Cardiac septum (tissue), 1 donor: ENCODE measurements around the gene ERAL1. TPM values are rescaled to one million over a fixed set of nuclear protein-coding genes. Genes with fewer than 3 reads are reported as not detected.
"Not testable (repeated sequence)": the region's sequence is repeated elsewhere in the genome, so short reads cannot be mapped to it uniquely, and the experiment has no call there.

Experiments
- DNase-seq: peaks from one replicate; pipeline ENCODE4 v3.0.0-alpha.2; 2020; ENCODE audit warnings: low spot score
- intact Hi-C: fragments of 100-400 bp; cut with DNase I; formaldehyde crosslinking; loops from one replicate; pipeline ENCODE4 v1.14.0; 2022
- long read RNA-seq: library from polyadenylated mRNA; unstranded; transcript quantifications from one replicate; pipeline ENCODE4 v2.0.0, GENCODE V29; 2021
- total RNA-seq: library from RNA; stranded (reverse); fragmentation: NEBNext Ultra II Directional; extraction: Animal tissue kit (Norgen Biotek cat#: 25700); gene quantifications from one replicate; pipeline ENCODE4 v1.2.1, GENCODE V29; 2021
- donor health status: DM: no; HTN: no; CAD: no.

The ERAL1 gene
- 31.3 TPM for total RNA-seq
- long read RNA-seq, transcript ERAL1-201 (10 exons, 1,925 nt): major isoform, 38 of 47 reads
- long read RNA-seq, partial matches to known transcripts: 4 of 47 reads
- long read RNA-seq, other reads (novel, unspliced or antisense): 4 of 47 reads

- intact Hi-C loops: no loop called here
- peak; percentile 94 for DNase-seq
Observed at GRCh38 chr17:28854457-28855335, at the start of gene ERAL1. TSS of gene ERAL1 (plus strand) at chr17:28855016. CDS start at chr17:28855035, 19 bp downstream.

- DNase-seq: no peak
- intact Hi-C loops: no loop called here
Observed at GRCh38 chr17:28807925-28808634, 46.7 kb upstream of the ERAL1 start.

- no peak for DNase-seq
- intact Hi-C loops: no loop called here
Observed at GRCh38 chr17:28810437-28810836, 44.4 kb upstream of the ERAL1 start.

- intact Hi-C loops: no loop called here
Observed at GRCh38 chr17:28811651-28812090, 43.1 kb upstream of the ERAL1 start.

GRCh38 chr17:28812091-28812747, 42.6 kb upstream of the ERAL1 start:
- intact Hi-C loops: no loop called here
- peak; percentile 99 for DNase-seq

More at GRCh38 chr17:28811651-28812090, 43.1 kb upstream of the ERAL1 start:
- DNase-seq: no peak

- DNase-seq: no peak
- intact Hi-C loops: no loop called here
Observed at GRCh38 chr17:28812748-28813377, 42.0 kb upstream of the ERAL1 start.

- no peak for DNase-seq
- intact Hi-C loops: no loop called here
Observed at GRCh38 chr17:28816540-28816939, 38.3 kb upstream of the ERAL1 start.

- intact Hi-C loops: no loop called here
- DNase-seq: no peak
Observed at GRCh38 chr17:28818819-28819221, 36.0 kb upstream of the ERAL1 start.

- DNase-seq: no peak
- intact Hi-C loops: no loop called here
Observed at GRCh38 chr17:28819582-28819981, 35.2 kb upstream of the ERAL1 start.

GRCh38 chr17:28827672-28828071, 27.1 kb upstream of the ERAL1 start:
- DNase-seq: no peak
- intact Hi-C loops: no loop called here

GRCh38 chr17:28828294-28829040, 26.3 kb upstream of the ERAL1 start:
- no peak for DNase-seq
- intact Hi-C loops: no loop called here

- intact Hi-C loops: no loop called here
Observed at GRCh38 chr17:28834420-28834819, 20.4 kb upstream of the ERAL1 start.

GRCh38 chr17:28836541-28836940, 18.3 kb upstream of the ERAL1 start:
- intact Hi-C loops: not testable (repeated sequence)

More at GRCh38 chr17:28834420-28834819, 20.4 kb upstream of the ERAL1 start:
- no peak for DNase-seq

GRCh38 chr17:28839221-28839620, 15.6 kb upstream of the ERAL1 start:
- intact Hi-C loops: no loop called here
- DNase-seq: no peak

More at GRCh38 chr17:28836541-28836940, 18.3 kb upstream of the ERAL1 start:
- not testable (repeated sequence) for DNase-seq

- intact Hi-C loops: loop anchor here (5.0 kb wide), 2 partner anchors 55 to 80 kb away; partner anchors contain the start of gene FLOT2
- no peak for DNase-seq
Observed at GRCh38 chr17:28841901-28842281, 12.9 kb upstream of the ERAL1 start.

- peak; percentile 90 for DNase-seq
- intact Hi-C loops: loop anchor here (5.0 kb wide), 2 partner anchors 55 to 80 kb away; partner anchors contain the start of gene FLOT2
Observed at GRCh38 chr17:28842282-28843012, 12.4 kb upstream of the ERAL1 start, which contains the start of gene FAM222B. TSS of gene FAM222B (minus strand) at chr17:28842790. CDS start at chr17:28766667, 76,123 bp downstream.

- intact Hi-C loops: loop anchor here (5.0 kb wide), 2 partner anchors 54 to 81 kb away; partner anchors contain the start of gene FLOT2
- DNase-seq: no peak
Observed at GRCh38 chr17:28843816-28844148, 11.0 kb upstream of the ERAL1 start.

GRCh38 chr17:28846231-28846630, 8.6 kb upstream of the ERAL1 start:
- intact Hi-C loops: no loop called here
- DNase-seq: peak; percentile 4
